K562 (cell line): Measurements from ENCODE around the gene DCST1. TPM values are rescaled to one million over a fixed set of nuclear protein-coding genes. Genes with fewer than 3 reads are reported as not detected.

Source experiments
- ARHGAP35 ChIP-seq: fragments of 450-650 bp; IDR thresholded peaks from 2 replicates; pipeline ENCODE4 v1.6.1; 2018; ENCODE audit not compliant: partially characterized antibody
- C11orf30 ChIP-seq: fragments of 450-650 bp; IDR thresholded peaks from 2 replicates; pipeline ENCODE4 v1.6.1; 2016; ENCODE audit warnings: low read depth, mild to moderate bottlenecking
- ELK3 ChIP-seq: fragments of 450-650 bp; formaldehyde crosslinking; IDR thresholded peaks from 2 replicates; pipeline ENCODE4 v1.4.0; 2020; ENCODE audit warnings: mild to moderate bottlenecking
- FOXJ2 ChIP-seq: fragments of 200-800 bp; sonication (Bioruptor generic); IDR thresholded peaks from 2 replicates; pipeline ENCODE4 v1.6.1; 2016; ENCODE audit warnings: missing genetic modification characterization, missing compliant biosample characterization
- HNRNPLL ChIP-seq: fragments of 200-400 bp; formaldehyde crosslinking; IDR thresholded peaks from 2 replicates; pipeline ENCODE4 v1.6.1; 2017; ENCODE audit warnings: low read length, low read depth, mild to moderate bottlenecking; ENCODE audit not compliant: poor library complexity, severe bottlenecking
- MTA1 ChIP-seq: fragments of 450-650 bp; IDR thresholded peaks from 2 replicates; pipeline ENCODE4 v1.6.1; 2017; ENCODE audit warnings: borderline replicate concordance
- NEUROD1 ChIP-seq: fragments of 150-350 bp; IDR thresholded peaks from 2 replicates; pipeline ENCODE4 v1.6.1; 2014; ENCODE audit warnings: borderline replicate concordance, low read length, low read depth; ENCODE audit not compliant: partially characterized antibody
- POLR3G ChIP-seq: IDR thresholded peaks from 2 replicates; pipeline ENCODE4 v1.6.1; 2011; ENCODE audit not compliant: insufficient read length, insufficient replicate concordance; ENCODE audit errors: extremely low read depth
- RNF2 ChIP-seq: sonication (generic); IDR thresholded peaks from 2 replicates; pipeline ENCODE4 v1.6.1; 2016
- TCF3 ChIP-seq: sonication (generic); formaldehyde crosslinking; IDR thresholded peaks from 2 replicates; pipeline ENCODE4 v1.4.0; 2020; ENCODE audit warnings: mild to moderate bottlenecking, missing genetic modification reagents
- TRIM25 ChIP-seq: fragments of 450-650 bp; IDR thresholded peaks from 2 replicates; pipeline ENCODE4 v1.7.0; 2016; ENCODE audit warnings: borderline replicate concordance
- VEZF1 ChIP-seq: fragments of 200-800 bp; sonication (Bioruptor generic); IDR thresholded peaks from 2 replicates; pipeline ENCODE4 v1.6.1; 2017; ENCODE audit warnings: missing genetic modification characterization, missing compliant biosample characterization
- WHSC1 ChIP-seq: IDR thresholded peaks from one replicate; pipeline ENCODE4 v1.6.1; 2012; ENCODE audit warnings: low read length, control low read depth, inconsistent platforms
- ZBTB5 ChIP-seq: fragments of 450-650 bp; IDR thresholded peaks from 2 replicates; pipeline ENCODE4 v1.6.1; 2017; ENCODE audit warnings: antibody characterized with exemption
- ZBTB7A ChIP-seq: IDR thresholded peaks from 2 replicates; pipeline ENCODE4 v1.6.1; 2011; ENCODE audit warnings: low read depth, mild to moderate bottlenecking, low read length, moderate library complexity, borderline replicate concordance; ENCODE audit not compliant: control insufficient read depth
- polyA plus RNA-seq, 8 experiments: library from polyadenylated mRNA; depleted of rRNA in 4 of 8; stranded (reverse) in 5 of 8; unstranded in 3 of 8; fragments of >200 nt; fragmentation: Nextera tagmentation in 2 of 8; fragmentation: Illumina TruSeq in 1 of 8; extraction: Ambion mirVana in 2 of 8; extraction: Trizol in 1 of 8; gene quantifications; 2 replicates each; pipeline versions ENCODE4 v1.2.1 to v1.2.3, GENCODE V29; 2011 to 2014; ENCODE audit warnings: inconsistent platforms in 1 of 8, missing spikeins in 1 of 8
- total RNA-seq, 7 experiments: library from RNA; depleted of rRNA in 6 of 7; stranded (reverse); fragments of >200 nt in 6 of 7; fragmentation: Illumina TruSeq in 2 of 7; extraction: Trizol in 2 of 7; gene quantifications; 2 replicates each; pipeline versions ENCODE4 v1.2.1 to v1.2.3, GENCODE V29; 2011 to 2021; ENCODE audit warnings: low replicate concordance in 1 of 7

The DCST1 gene
- total and polyA plus RNA-seq, 9 of the 15 experiments (the other 6 are each of a cell fraction or from before 2014, with no cell fraction given) = not detected

- TF ChIP-seq TRIM25 (no peak), WHSC1 (no peak), TCF3 (CRISPR knock-in tag) (no peak), NEUROD1 (no peak), VEZF1 (no peak; the same call in 1 of the 2 replicates), C11orf30 (no peak), ZBTB5 (no peak), MTA1 (no peak), ELK3 (CRISPR knock-in tag) (no peak), FOXJ2 (no peak), RNF2 (no peak), ARHGAP35 (no peak), HNRNPLL (no peak), ZBTB7A (no peak), POLR3G (no peak)
These were observed 11.4 kb downstream of the DCST1 start (continued) for GRCh38 chr1:155044812-155045657.
